ENCODE results near the gene CD2.

The CD2 gene

DNA sequence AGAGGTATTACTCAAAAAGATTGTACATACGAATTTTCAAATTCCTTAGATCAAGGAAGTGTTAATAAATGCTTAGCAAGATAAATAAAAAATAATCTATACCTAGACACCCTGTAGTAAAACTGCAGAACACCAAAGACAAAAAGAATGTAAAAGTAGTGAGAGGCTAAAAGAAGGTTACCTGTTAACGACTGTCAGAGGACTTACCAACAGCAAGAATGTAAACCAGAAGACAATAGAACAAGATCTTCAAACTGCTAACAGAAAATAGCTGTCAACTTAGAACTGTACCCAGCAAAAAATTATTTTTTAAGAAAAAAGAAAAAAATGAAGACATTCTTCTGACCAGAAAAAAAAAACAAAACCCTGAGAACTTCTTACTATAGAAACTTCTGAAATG lies 51.2 kb downstream of the CD2 start:
- H4K91ac ChIP-seq (ENCODE audit: low read length) = no peak overlapping the region
- no peaks in the 10 kb centered on the region for H3K9me3 ChIP-seq (ENCODE audit: control insufficient read depth, low read length)
- no peak overlapping the region for H3K18ac ChIP-seq (ENCODE audit: low read depth in 1 of 2, low read length in 2 of 2)
- H4K8ac ChIP-seq (ENCODE audit: low read length) = no peak overlapping the region
- no peak overlapping the region for H3K4me2 ChIP-seq (ENCODE audit: low read length, poor library complexity, severe bottlenecking)
- no peak overlapping the region for H2BK12ac ChIP-seq (ENCODE audit: low read length in 2 of 2)
- no peaks in the 10 kb centered on the region for H3K4me1 ChIP-seq (ENCODE audit: control insufficient read depth, insufficient read depth, low read depth, low read length)
- no peak overlapping the region for H2BK120ac ChIP-seq (ENCODE audit: low read depth, low read length)
- no peak overlapping the region for H2AK5ac ChIP-seq (ENCODE audit: low read length, severe bottlenecking)
- H3K36me3 ChIP-seq (ENCODE audit: control insufficient read depth in 1 of 2, insufficient read depth in 2 of 2, low read depth in 1 of 2, low read length in 2 of 2) = no peaks in the 10 kb centered on the region
- peaks cover 0 to 12% of the 10 kb centered on the region in 2 experiments for H3K27me3 ChIP-seq (ENCODE audit: control insufficient read depth in 1 of 2, insufficient read depth in 1 of 2, low read length in 2 of 2)
- H3K14ac ChIP-seq (ENCODE audit: low read length in 2 of 2) = no peak overlapping the region
- no peak overlapping the region for H2BK5ac ChIP-seq (ENCODE audit: low read depth, low read length, poor library complexity, severe bottlenecking)
- H3K23ac ChIP-seq (ENCODE audit: low read length in 2 of 2) = no peak overlapping the region
- WGBS = no CpG with 5 or more reads among the region's 2 CpGs
- no peaks in the 10 kb centered on the region for H3K79me1 ChIP-seq (replicated peaks; ENCODE audit: low read length, poor library complexity, severe bottlenecking)
- H3K4ac ChIP-seq (ENCODE audit: low read depth in 1 of 2, low read length in 2 of 2) = no peak overlapping the region
- H3K9ac ChIP-seq (ENCODE audit: low read length) = no peak overlapping the region
- no peak overlapping the region for H2BK15ac ChIP-seq (ENCODE audit: low read depth, poor library complexity, severe bottlenecking)
- no peak overlapping the region for H3K27ac ChIP-seq (ENCODE audit: low read length, poor library complexity, severe bottlenecking)
- no peak overlapping the region for H2AFZ ChIP-seq (ENCODE audit: low read depth, low read length)
- DNase-seq = no peak
- no peak overlapping the region for H3K4me3 ChIP-seq (ENCODE audit: insufficient read depth in 1 of 2, low read depth in 1 of 2, low read length in 2 of 2)

DNA sequence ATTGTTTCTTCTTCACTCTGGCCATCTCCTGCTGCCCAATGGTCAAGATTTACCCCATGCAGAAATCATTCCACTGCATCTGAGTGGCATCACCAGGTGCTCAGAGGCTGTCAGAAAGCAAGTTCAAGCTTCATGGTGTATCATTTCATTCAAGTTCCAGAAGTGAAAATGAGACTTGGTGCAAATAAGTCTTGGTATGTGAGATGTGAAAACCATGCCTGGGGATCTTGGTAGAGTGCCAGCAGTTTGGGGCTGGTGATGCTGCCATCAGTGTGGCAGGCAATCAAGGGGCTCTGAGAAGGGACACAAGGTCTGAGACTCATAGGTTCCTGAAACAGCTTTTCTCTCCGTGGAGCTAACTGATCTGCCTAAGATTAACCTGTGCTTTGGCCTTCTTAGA lies 52.0 kb downstream of the CD2 start:
- H2BK12ac ChIP-seq (ENCODE audit: low read length in 2 of 2) = no peak overlapping the region
- H4K91ac ChIP-seq (ENCODE audit: low read length) = no peak overlapping the region
- H2AK5ac ChIP-seq (ENCODE audit: low read length, severe bottlenecking) = no peak overlapping the region
- H3K27ac ChIP-seq (ENCODE audit: low read length, poor library complexity, severe bottlenecking) = no peak overlapping the region
- no peak overlapping the region for H3K4me3 ChIP-seq (ENCODE audit: insufficient read depth in 1 of 2, low read depth in 1 of 2, low read length in 2 of 2)
- no peak overlapping the region for H2BK15ac ChIP-seq (ENCODE audit: low read depth, poor library complexity, severe bottlenecking)
- H3K4me1 ChIP-seq (ENCODE audit: control insufficient read depth, insufficient read depth, low read depth, low read length) = no peaks in the 10 kb centered on the region
- H3K9me3 ChIP-seq (ENCODE audit: control insufficient read depth, low read length) = no peaks in the 10 kb centered on the region
- DNase-seq = no peak
- no peak overlapping the region for H3K9ac ChIP-seq (ENCODE audit: low read length)
- no peak overlapping the region for H3K4me2 ChIP-seq (ENCODE audit: low read length, poor library complexity, severe bottlenecking)
- H3K4ac ChIP-seq (ENCODE audit: low read depth in 1 of 2, low read length in 2 of 2) = no peak overlapping the region
- no peak overlapping the region for H4K8ac ChIP-seq (ENCODE audit: low read length)
- H3K14ac ChIP-seq (ENCODE audit: low read length in 2 of 2) = no peak overlapping the region
- H3K36me3 ChIP-seq (ENCODE audit: control insufficient read depth in 1 of 2, insufficient read depth in 2 of 2, low read depth in 1 of 2, low read length in 2 of 2) = no peaks in the 10 kb centered on the region
- no peaks in the 10 kb centered on the region for H3K79me1 ChIP-seq (replicated peaks; ENCODE audit: low read length, poor library complexity, severe bottlenecking)
- H3K18ac ChIP-seq (ENCODE audit: low read depth in 1 of 2, low read length in 2 of 2) = no peak overlapping the region
- H3K23ac ChIP-seq (ENCODE audit: low read length in 2 of 2) = no peak overlapping the region
- WGBS = 100% methylated on average over 1 of the region's 1 CpG
- H2BK5ac ChIP-seq (ENCODE audit: low read depth, low read length, poor library complexity, severe bottlenecking) = no peak overlapping the region
- H2BK120ac ChIP-seq (ENCODE audit: low read depth, low read length) = no peak overlapping the region
- no peak overlapping the region for H2AFZ ChIP-seq (ENCODE audit: low read depth, low read length)
- H3K27me3 ChIP-seq (ENCODE audit: control insufficient read depth in 1 of 2, insufficient read depth in 1 of 2, low read length in 2 of 2) = peaks cover 0 to 9% of the 10 kb centered on the region in 2 experiments

GRCh38 chr1:116806671-116807070 lies 52.4 kb downstream of the CD2 start:
- no peak overlapping the region for H3K9ac ChIP-seq (ENCODE audit: low read length)
- H4K8ac ChIP-seq (ENCODE audit: low read length) = no peak overlapping the region
- H3K4me3 ChIP-seq (ENCODE audit: insufficient read depth in 1 of 2, low read depth in 1 of 2, low read length in 2 of 2) = no peak overlapping the region
- H3K27me3 ChIP-seq (ENCODE audit: control insufficient read depth in 1 of 2, insufficient read depth in 1 of 2, low read length in 2 of 2) = peaks cover 0 to 5% of the 10 kb centered on the region in 2 experiments
- no peak overlapping the region for H3K23ac ChIP-seq (ENCODE audit: low read length in 2 of 2)
- no peak overlapping the region for H4K91ac ChIP-seq (ENCODE audit: low read length)
- H3K79me1 ChIP-seq (replicated peaks; ENCODE audit: low read length, poor library complexity, severe bottlenecking) = no peaks in the 10 kb centered on the region
- no peak overlapping the region for H3K18ac ChIP-seq (ENCODE audit: low read depth in 1 of 2, low read length in 2 of 2)
- H2BK120ac ChIP-seq (ENCODE audit: low read depth, low read length) = no peak overlapping the region
- H3K4ac ChIP-seq (ENCODE audit: low read depth in 1 of 2, low read length in 2 of 2) = no peak overlapping the region
- no peak overlapping the region for H2BK15ac ChIP-seq (ENCODE audit: low read depth, poor library complexity, severe bottlenecking)
- H3K36me3 ChIP-seq (ENCODE audit: control insufficient read depth in 1 of 2, insufficient read depth in 2 of 2, low read depth in 1 of 2, low read length in 2 of 2) = no peaks in the 10 kb centered on the region
- H2AFZ ChIP-seq (ENCODE audit: low read depth, low read length) = no peak overlapping the region
- no peak overlapping the region for H3K27ac ChIP-seq (ENCODE audit: low read length, poor library complexity, severe bottlenecking)
- no peak overlapping the region for H2BK5ac ChIP-seq (ENCODE audit: low read depth, low read length, poor library complexity, severe bottlenecking)
- no peaks in the 10 kb centered on the region for H3K9me3 ChIP-seq (ENCODE audit: control insufficient read depth, low read length)
- 83% methylated on average over 3 of the region's 4 CpGs for WGBS
- DNase-seq = no peak
- H3K14ac ChIP-seq (ENCODE audit: low read length in 2 of 2) = no peak overlapping the region
- no peak overlapping the region for H3K4me2 ChIP-seq (ENCODE audit: low read length, poor library complexity, severe bottlenecking)
- H2AK5ac ChIP-seq (ENCODE audit: low read length, severe bottlenecking) = no peak overlapping the region
- H2BK12ac ChIP-seq (ENCODE audit: low read length in 2 of 2) = no peak overlapping the region
- H3K4me1 ChIP-seq (ENCODE audit: control insufficient read depth, insufficient read depth, low read depth, low read length) = no peaks in the 10 kb centered on the region

DNA sequence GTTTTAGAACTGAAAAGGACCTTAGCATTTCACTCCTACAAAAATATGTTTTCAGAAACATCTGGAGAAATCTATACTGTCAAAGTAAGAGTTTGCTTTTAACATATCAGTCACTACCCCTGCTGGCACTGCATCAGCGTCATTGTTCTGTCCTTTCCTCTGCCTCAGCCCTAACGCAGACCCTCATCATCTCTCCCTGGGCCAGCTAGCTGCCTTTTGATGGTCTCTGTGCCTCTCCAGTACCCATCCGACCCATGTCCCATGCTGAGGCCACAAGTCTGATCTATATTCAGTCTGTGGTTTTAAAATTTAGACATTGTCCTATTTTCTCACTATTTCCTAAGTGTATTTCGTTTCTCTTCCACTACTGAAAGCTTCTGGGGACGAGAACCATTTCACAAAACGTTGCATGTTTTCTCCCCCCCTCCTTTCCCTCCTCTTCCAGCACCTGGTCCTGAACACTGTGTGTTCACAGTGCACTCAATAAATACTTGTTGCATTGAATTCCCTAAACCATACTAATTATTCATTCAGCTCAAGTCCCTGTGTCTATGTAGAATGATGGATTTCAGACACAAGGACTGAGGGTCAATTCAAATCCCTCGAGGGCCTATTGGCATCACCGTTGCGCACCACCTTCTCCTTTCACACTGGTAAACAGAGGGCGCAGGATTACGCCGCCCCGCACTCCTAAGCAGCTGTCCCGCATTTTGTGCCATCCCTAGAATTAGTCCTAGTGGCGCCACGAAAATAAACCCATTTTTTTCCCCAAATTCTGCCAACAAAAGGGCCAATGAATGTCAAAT lies 53.4 kb downstream of the CD2 start:
- no peak overlapping the region for H2AK5ac ChIP-seq (ENCODE audit: low read length, severe bottlenecking)
- no peak overlapping the region for H3K4ac ChIP-seq (ENCODE audit: low read depth in 1 of 2, low read length in 2 of 2)
- no peak overlapping the region for H3K23ac ChIP-seq (ENCODE audit: low read length in 2 of 2)
- H3K27me3 ChIP-seq (ENCODE audit: control insufficient read depth in 1 of 2, insufficient read depth in 1 of 2, low read length in 2 of 2) = peaks cover 0 to 5% of the 10 kb centered on the region in 2 experiments
- no peak overlapping the region for H2BK12ac ChIP-seq (ENCODE audit: low read length in 2 of 2)
- H4K91ac ChIP-seq (ENCODE audit: low read length) = no peak overlapping the region
- H3K4me1 ChIP-seq (ENCODE audit: control insufficient read depth, insufficient read depth, low read depth, low read length) = no peaks in the 10 kb centered on the region
- no peak overlapping the region for H2AFZ ChIP-seq (ENCODE audit: low read depth, low read length)
- no peak overlapping the region for H3K4me3 ChIP-seq (ENCODE audit: insufficient read depth in 1 of 2, low read depth in 1 of 2, low read length in 2 of 2)
- 87% methylated on average over 16 of the region's 16 CpGs for WGBS
- no peaks in the 10 kb centered on the region for H3K9me3 ChIP-seq (ENCODE audit: control insufficient read depth, low read length)
- H2BK15ac ChIP-seq (ENCODE audit: low read depth, poor library complexity, severe bottlenecking) = no peak overlapping the region
- H4K8ac ChIP-seq (ENCODE audit: low read length) = no peak overlapping the region
- no peak overlapping the region for H3K9ac ChIP-seq (ENCODE audit: low read length)
- no peak overlapping the region for H2BK120ac ChIP-seq (ENCODE audit: low read depth, low read length)
- no peak for DNase-seq
- H3K4me2 ChIP-seq (ENCODE audit: low read length, poor library complexity, severe bottlenecking) = no peak overlapping the region
- no peak overlapping the region for H3K18ac ChIP-seq (ENCODE audit: low read depth in 1 of 2, low read length in 2 of 2)
- H2BK5ac ChIP-seq (ENCODE audit: low read depth, low read length, poor library complexity, severe bottlenecking) = no peak overlapping the region
- no peaks in the 10 kb centered on the region for H3K79me1 ChIP-seq (replicated peaks; ENCODE audit: low read length, poor library complexity, severe bottlenecking)
- H3K27ac ChIP-seq (ENCODE audit: low read length, poor library complexity, severe bottlenecking) = no peak overlapping the region
- no peaks in the 10 kb centered on the region for H3K36me3 ChIP-seq (ENCODE audit: control insufficient read depth in 1 of 2, insufficient read depth in 2 of 2, low read depth in 1 of 2, low read length in 2 of 2)
- H3K14ac ChIP-seq (ENCODE audit: low read length in 2 of 2) = no peak overlapping the region

All from mesenchymal stem cell (in vitro differentiated cells and primary cell).